HPDE6-E6E7 (cell line): ENCODE data around the gene SORCS2.
"Not testable (repeated sequence)": the region's sequence is repeated elsewhere in the genome, so short reads cannot be mapped to it uniquely, and the experiment has no call there.

Source experiments
- DNase-seq: peaks from one replicate; pipeline ENCODE4 v3.0.0; 2011; ENCODE audit warnings: missing footprints; ENCODE audit errors: extremely low spot score

The SORCS2 gene

GRCh38 chr4:7450775-7451433 lies 258.6 kb downstream of the SORCS2 start:
- DNase-seq: no peak

GRCh38 chr4:7451434-7451789 lies 259.1 kb downstream of the SORCS2 start:
- no peak for DNase-seq

- no peak for DNase-seq
Observed at GRCh38 chr4:7451800-7452199, 259.5 kb downstream of the SORCS2 start.

- DNase-seq: not testable (repeated sequence)
Observed at GRCh38 chr4:7452802-7453201, 260.5 kb downstream of the SORCS2 start.

GRCh38 chr4:7457201-7458065 lies 265.1 kb downstream of the SORCS2 start:
- DNase-seq: no peak

- no peak for DNase-seq
Observed at GRCh38 chr4:7458066-7458425, 265.7 kb downstream of the SORCS2 start.

- DNase-seq: no peak
Observed at GRCh38 chr4:7458477-7458876, 266.1 kb downstream of the SORCS2 start.

- no peak for DNase-seq
Observed at GRCh38 chr4:7459471-7459870, 267.1 kb downstream of the SORCS2 start.

GRCh38 chr4:7460566-7460965 lies 268.2 kb downstream of the SORCS2 start:
- DNase-seq: no peak

- DNase-seq: no peak
Observed at GRCh38 chr4:7461230-7461629, 268.9 kb downstream of the SORCS2 start.

GRCh38 chr4:7462509-7462971 lies 270.2 kb downstream of the SORCS2 start:
- peak; percentile 27 for DNase-seq

GRCh38 chr4:7463566-7464258 lies 271.4 kb downstream of the SORCS2 start:
- DNase-seq: no peak

GRCh38 chr4:7464259-7464655 lies 271.9 kb downstream of the SORCS2 start:
- DNase-seq: no peak

- no peak for DNase-seq
Observed at GRCh38 chr4:7465017-7465416, 272.7 kb downstream of the SORCS2 start.

GRCh38 chr4:7466215-7466614 lies 273.9 kb downstream of the SORCS2 start:
- no peak for DNase-seq

- DNase-seq: no peak
Observed at GRCh38 chr4:7466904-7467303, 274.6 kb downstream of the SORCS2 start.

GRCh38 chr4:7467471-7467870 lies 275.1 kb downstream of the SORCS2 start:
- no peak for DNase-seq

GRCh38 chr4:7469023-7469422 lies 276.7 kb downstream of the SORCS2 start:
- no peak for DNase-seq

GRCh38 chr4:7470111-7470510 lies 277.8 kb downstream of the SORCS2 start:
- DNase-seq: no peak

- no peak for DNase-seq
Observed at GRCh38 chr4:7470522-7471128, 278.3 kb downstream of the SORCS2 start.

- DNase-seq: no peak
Observed at GRCh38 chr4:7472442-7473013, 280.2 kb downstream of the SORCS2 start.

GRCh38 chr4:7473081-7473480 lies 280.7 kb downstream of the SORCS2 start:
- DNase-seq: no peak
